Measurements from ENCODE around the gene SLC6A11. TPM values are rescaled to one million over a fixed set of nuclear protein-coding genes. Genes with fewer than 3 reads are reported as not detected.

SLC6A11 gene
- total and polyA plus RNA-seq, 2 of the 8 experiments (the other 6 are each of a cell fraction or from before 2014, with no cell fraction given), result 0.78 to 1.5 TPM

DNA sequence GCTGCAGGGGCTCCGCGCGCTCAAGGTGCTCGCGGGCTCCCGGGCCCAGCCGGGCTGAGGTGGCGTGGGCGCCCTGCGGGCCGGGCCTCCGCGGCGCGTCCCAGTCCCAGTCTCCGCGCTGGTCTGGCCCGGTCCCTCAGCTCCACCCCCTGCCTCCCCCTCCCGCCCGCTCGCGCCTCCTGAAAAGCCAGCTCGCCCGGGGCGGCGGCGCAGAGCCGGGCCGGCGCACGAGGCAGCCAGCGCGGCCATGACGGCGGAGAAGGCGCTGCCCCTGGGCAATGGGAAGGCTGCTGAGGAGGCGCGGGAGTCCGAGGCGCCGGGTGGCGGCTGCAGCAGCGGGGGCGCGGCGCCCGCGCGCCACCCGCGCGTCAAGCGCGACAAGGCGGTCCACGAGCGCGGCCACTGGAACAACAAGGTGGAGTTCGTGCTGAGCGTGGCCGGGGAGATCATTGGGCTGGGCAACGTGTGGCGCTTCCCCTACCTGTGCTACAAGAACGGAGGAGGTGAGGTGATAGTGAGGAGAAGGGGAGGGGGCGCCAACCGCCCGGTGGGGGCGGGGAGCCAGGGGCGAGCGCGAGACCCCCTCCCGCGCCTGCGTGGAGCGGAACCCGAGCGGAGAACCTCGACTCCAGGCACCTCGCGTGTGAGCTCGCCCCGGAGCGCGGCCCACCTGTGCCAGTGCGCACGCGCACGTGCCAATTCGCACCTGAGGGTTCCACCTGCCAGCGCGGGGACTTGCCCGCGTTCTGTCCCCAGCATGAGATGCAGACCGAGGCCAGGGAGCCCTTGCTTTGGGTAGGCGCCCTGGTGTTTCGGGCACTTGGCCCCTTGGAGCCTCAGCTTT lies at the start of gene SLC6A11 (continued):
- no peak for TF ChIP-seq CBX8 (IDR thresholded peaks at IDR 0.05; ENCODE audit: borderline replicate concordance, low read depth, low read length)
- TF ChIP-seq SIRT6 (IDR thresholded peaks at IDR 0.05; ENCODE audit: low read length), result no peak
- no peak for TF ChIP-seq GABPA (IDR thresholded peaks at IDR 0.05; ENCODE audit: borderline replicate concordance, insufficient read depth, low read length)
- TF ChIP-seq RAD21 (IDR thresholded peaks at IDR 0.05 in 1 of 2, conservative IDR thresholded peaks at IDR 0.05 in 1 of 2; ENCODE audit: low read depth in 2 of 2, low read length in 2 of 2), result no peak
- no peak for TF ChIP-seq HDAC6 (IDR thresholded peaks at IDR 0.05; ENCODE audit: low read depth, low read length)
- TF ChIP-seq ZNF274 (IDR thresholded peaks at IDR 0.05; ENCODE audit: borderline replicate concordance, extremely low read depth, low read length), result no peak
- TF ChIP-seq JUND (IDR thresholded peaks at IDR 0.05; ENCODE audit: low read length), result no peak
- TF ChIP-seq KDM4A (IDR thresholded peaks at IDR 0.05; ENCODE audit: low read depth, low read length, severe bottlenecking), result peak; percentile 98
- no peak for TF ChIP-seq TAF7 (optimal IDR thresholded peaks at IDR 0.05; ENCODE audit: borderline replicate concordance, low read depth, low read length)
- peak; percentile 68 for TF ChIP-seq SUZ12 (IDR thresholded peaks at IDR 0.05; ENCODE audit: low read length)
- TF ChIP-seq SP4 (IDR thresholded peaks at IDR 0.05; ENCODE audit: low read length), result no peak
- TF ChIP-seq YY1 (IDR thresholded peaks at IDR 0.05; ENCODE audit: low read depth, low read length), result peak; percentile 82
- TF ChIP-seq, protein P1, sequence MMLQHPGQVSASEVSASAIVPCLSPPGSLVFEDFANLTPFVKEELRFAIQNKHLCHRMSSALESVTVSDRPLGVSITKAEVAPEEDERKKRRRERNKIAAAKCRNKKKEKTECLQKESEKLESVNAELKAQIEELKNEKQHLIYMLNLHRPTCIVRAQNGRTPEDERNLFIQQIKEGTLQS (IDR thresholded peaks at IDR 0.05; ENCODE audit: insufficient read depth, low read depth, low read length), result no peak
- no peak for TF ChIP-seq TCF12 (IDR thresholded peaks at IDR 0.05; ENCODE audit: low read depth, low read length)
- no peak for TF ChIP-seq MAFK (IDR thresholded peaks at IDR 0.05; ENCODE audit: low read depth, low read length)
- no peak for TF ChIP-seq CHD1 (IDR thresholded peaks at IDR 0.05; ENCODE audit: low read depth, low read length)
- no peak for TF ChIP-seq EP300 (IDR thresholded peaks at IDR 0.05; ENCODE audit: borderline replicate concordance in 1 of 2, low read depth in 2 of 2, low read length in 2 of 2)
- TF ChIP-seq POU5F1 (IDR thresholded peaks at IDR 0.05; ENCODE audit: low read depth, low read length), result no peak
- peak; percentile 54 for TF ChIP-seq ASH2L (IDR thresholded peaks at IDR 0.05; ENCODE audit: low read length)
- TF ChIP-seq HDAC2 (IDR thresholded peaks at IDR 0.05; ENCODE audit: borderline replicate concordance in 1 of 2, low read depth in 2 of 2, low read length in 2 of 2), result no peak
- TF ChIP-seq, protein P2, sequence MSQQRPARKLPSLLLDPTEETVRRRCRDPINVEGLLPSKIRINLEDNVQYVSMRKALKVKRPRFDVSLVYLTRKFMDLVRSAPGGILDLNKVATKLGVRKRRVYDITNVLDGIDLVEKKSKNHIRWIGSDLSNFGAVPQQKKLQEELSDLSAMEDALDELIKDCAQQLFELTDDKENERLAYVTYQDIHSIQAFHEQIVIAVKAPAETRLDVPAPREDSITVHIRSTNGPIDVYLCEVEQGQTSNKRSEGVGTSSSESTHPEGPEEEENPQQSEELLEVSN (IDR thresholded peaks at IDR 0.05), result peak; percentile 98
- TF ChIP-seq BACH1 (IDR thresholded peaks at IDR 0.05; ENCODE audit: low read length), result no peak

Data from H1 (cell line).